Transverse colon (tissue), 4 donors: ENCODE results near the gene MAN1C1. TPM values are rescaled to one million over a fixed set of nuclear protein-coding genes. Genes with fewer than 3 reads are reported as not detected.

Experiments used
- DNase-seq: peaks from one replicate; pipeline ENCODE4 v3.0.0-alpha.2; 2019
- H3K27ac ChIP-seq, 4 donors: fragments of 200-600 bp; sonication (generic); 2 replicates each; pipeline ENCODE4 v1.5.1; 2016 to 2018; ENCODE audit warnings: inconsistent platforms in 4 of 4
- H3K27me3 ChIP-seq: fragments of 200-600 bp; sonication (generic); 2 replicates; pipeline ENCODE4 v1.5.1; 2017; ENCODE audit warnings: inconsistent platforms
- H3K36me3 ChIP-seq, 4 donors: fragments of 200-600 bp; sonication (generic); 2 replicates each; pipeline ENCODE4 v1.5.1; 2017 to 2019; ENCODE audit warnings: inconsistent platforms in 4 of 4
- H3K4me1 ChIP-seq, 4 donors: fragments of 200-600 bp; sonication (generic); 2 replicates each; pipeline ENCODE4 v1.5.1; 2017 to 2020; ENCODE audit warnings: inconsistent platforms in 4 of 4
- H3K4me3 ChIP-seq, 4 donors: fragments of 200-600 bp; sonication (generic); 1 replicate in 1 of 4; 2 replicates in 3 of 4; pipeline versions ENCODE4 v1.5.1 to v1.6.1; 2017 to 2019; ENCODE audit warnings: inconsistent platforms in 4 of 4
- H3K9me3 ChIP-seq, 2 donors: fragments of 200-600 bp; sonication (generic); 2 replicates each; pipeline ENCODE4 v1.5.1; 2017 to 2019; ENCODE audit warnings: inconsistent platforms in 2 of 2
- EP300 ChIP-seq: sonication (generic); formaldehyde crosslinking; IDR thresholded peaks from one replicate; pipeline ENCODE4 v1.6.1; 2017; ENCODE audit warnings: antibody characterized with exemption, low read depth
- POLR2A ChIP-seq: fragments of 450-650 bp; IDR thresholded peaks from one replicate; pipeline ENCODE4 v1.6.1; 2016; ENCODE audit warnings: antibody characterized with exemption, mild to moderate bottlenecking, moderate library complexity
- POLR2AphosphoS5 ChIP-seq, 3 donors: sonication (generic); formaldehyde crosslinking; IDR thresholded peaks; one replicate each; pipeline ENCODE4 v1.6.1; 2016; ENCODE audit warnings: antibody characterized with exemption in 3 of 3
- WGBS, 2 donors: methylation state at CpG; one replicate each; pipeline ENCODE4 v1.1.5; 2018; ENCODE audit warnings: low coverage in 1 of 2; 5-methylcytosine and 5-hydroxymethylcytosine counted together
- in situ Hi-C, 4 donors: fragments of 200-750 bp; cut with MboI; loops; one replicate each; pipeline versions ENCODE4 v1.15.0 to v1.15.1; 2017; ENCODE audit warnings: low sequenced_read_pairs in 3 of 4, low pct_ligation_motif_present in 1 of 4, low pct_unique_long_range_greater_than_20kb in 1 of 4
- intact Hi-C: fragments of 100-400 bp; cut with DNase I; formaldehyde crosslinking; loops from one replicate; pipeline ENCODE4 v1.15.1; 2023; ENCODE audit warnings: low total_unique reads
- total RNA-seq, 4 donors: library from RNA; depleted of rRNA; stranded (reverse); fragments of >200 nt; gene quantifications; one replicate each; pipeline ENCODE4 v1.1.0, GENCODE V29; 2016
- TF ChIP-seq, protein P1 (sequence below), 5 experiments: fragments of 200-600 bp in 3 of 5; fragments of 450-650 bp in 2 of 5; sonication (generic) in 3 of 5; IDR thresholded peaks; 1 replicate in 2 of 5; 2 replicates in 3 of 5; pipeline ENCODE4 v1.5.1; 2016 to 2017; ENCODE audit warnings: antibody characterized with exemption in 5 of 5, inconsistent platforms in 3 of 5, mild to moderate bottlenecking in 2 of 5, moderate library complexity in 1 of 5

MAN1C1 gene
- total RNA-seq, 4 donors from 2014 or later, result 2.4 to 6.8 (median 4.3) TPM

DNA sequence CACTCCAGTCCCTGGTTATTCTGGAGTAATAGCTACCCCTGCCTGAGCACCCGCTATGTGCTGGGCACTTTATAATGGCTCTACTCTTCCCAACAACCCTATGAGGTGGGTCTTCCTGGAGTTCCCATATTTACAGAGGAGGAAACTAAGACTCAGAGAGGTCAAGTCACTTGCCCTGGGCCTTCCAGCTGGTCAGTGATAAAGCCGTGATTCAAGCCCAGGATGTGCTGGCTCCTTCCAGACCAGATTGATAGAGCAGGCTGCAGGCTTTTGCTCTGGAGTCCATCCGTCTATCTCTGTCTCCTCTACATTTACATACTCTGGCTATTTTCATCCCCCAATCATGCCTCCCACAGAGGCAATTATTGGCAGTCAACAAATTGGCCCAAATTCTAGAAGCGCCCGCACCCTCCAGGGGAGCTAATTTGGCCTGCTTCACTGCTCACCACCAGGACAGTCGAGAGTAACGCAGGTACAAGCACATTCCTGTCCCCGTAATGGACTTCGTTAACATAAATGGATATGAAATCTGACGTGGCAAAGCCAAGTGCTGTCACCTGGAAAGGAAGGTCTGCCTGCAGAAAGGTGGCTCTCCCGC, 143.6 kb downstream of the MAN1C1 start:
- no peak for DNase-seq
- no peaks in the 10 kb centered on the region for H3K27me3 ChIP-seq
- WGBS, 2 donors, result 93% methylated on average over 11 of the region's 11 CpGs; no CpG with 5 or more reads in 1 of the 2 donors
- no peaks in the 10 kb centered on the region for H3K4me1 ChIP-seq
- no peak overlapping the region for H3K27ac ChIP-seq
- H3K9me3 ChIP-seq, result no peaks in the 10 kb centered on the region
- H3K36me3 ChIP-seq, result no peaks in the 10 kb centered on the region
- TF ChIP-seq, protein P1, sequence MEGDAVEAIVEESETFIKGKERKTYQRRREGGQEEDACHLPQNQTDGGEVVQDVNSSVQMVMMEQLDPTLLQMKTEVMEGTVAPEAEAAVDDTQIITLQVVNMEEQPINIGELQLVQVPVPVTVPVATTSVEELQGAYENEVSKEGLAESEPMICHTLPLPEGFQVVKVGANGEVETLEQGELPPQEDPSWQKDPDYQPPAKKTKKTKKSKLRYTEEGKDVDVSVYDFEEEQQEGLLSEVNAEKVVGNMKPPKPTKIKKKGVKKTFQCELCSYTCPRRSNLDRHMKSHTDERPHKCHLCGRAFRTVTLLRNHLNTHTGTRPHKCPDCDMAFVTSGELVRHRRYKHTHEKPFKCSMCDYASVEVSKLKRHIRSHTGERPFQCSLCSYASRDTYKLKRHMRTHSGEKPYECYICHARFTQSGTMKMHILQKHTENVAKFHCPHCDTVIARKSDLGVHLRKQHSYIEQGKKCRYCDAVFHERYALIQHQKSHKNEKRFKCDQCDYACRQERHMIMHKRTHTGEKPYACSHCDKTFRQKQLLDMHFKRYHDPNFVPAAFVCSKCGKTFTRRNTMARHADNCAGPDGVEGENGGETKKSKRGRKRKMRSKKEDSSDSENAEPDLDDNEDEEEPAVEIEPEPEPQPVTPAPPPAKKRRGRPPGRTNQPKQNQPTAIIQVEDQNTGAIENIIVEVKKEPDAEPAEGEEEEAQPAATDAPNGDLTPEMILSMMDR (IDR thresholded peaks at IDR 0.05), result no peak
- TF ChIP-seq POLR2AphosphoS5 (IDR thresholded peaks at IDR 0.05) (no peak), POLR2A (no peak), EP300 (no peak)
- intact Hi-C loops (no loop called here), in situ Hi-C loops (no loop called here)
- H3K4me3 ChIP-seq, result no peak overlapping the region

DNA sequence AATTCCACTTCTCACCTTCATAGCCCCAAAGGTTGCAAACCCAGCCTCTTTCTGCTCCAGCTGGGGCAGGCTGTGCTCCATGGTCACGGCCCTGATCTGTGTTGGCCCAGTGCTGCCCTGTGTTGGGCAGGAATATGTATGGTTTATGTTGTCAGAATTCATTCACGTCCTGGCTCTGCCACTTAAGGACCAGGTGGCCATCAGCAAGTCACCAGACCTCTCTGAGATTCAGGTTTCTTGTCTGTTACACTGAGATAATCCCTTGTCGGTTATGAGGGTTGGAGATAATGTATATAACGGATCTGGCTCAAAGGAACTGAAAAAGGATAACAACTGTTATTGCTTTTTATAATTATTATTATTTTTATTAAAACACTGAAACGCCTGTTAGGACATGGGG, 144.3 kb downstream of the MAN1C1 start:
- 50 to 74% methylated on average over 2 to 5 of the region's 5 CpGs for WGBS, 2 donors
- in situ Hi-C loops (no loop called here), intact Hi-C loops (no loop called here)
- H3K27me3 ChIP-seq, result no peaks in the 10 kb centered on the region
- H3K36me3 ChIP-seq, result no peaks in the 10 kb centered on the region
- TF ChIP-seq EP300 (no peak), POLR2A (no peak)
- H3K27ac ChIP-seq, result no peak overlapping the region
- H3K9me3 ChIP-seq, result no peaks in the 10 kb centered on the region
- no peaks in the 10 kb centered on the region for H3K4me1 ChIP-seq
- DNase-seq, result no peak
- H3K4me3 ChIP-seq, result no peak overlapping the region

DNA sequence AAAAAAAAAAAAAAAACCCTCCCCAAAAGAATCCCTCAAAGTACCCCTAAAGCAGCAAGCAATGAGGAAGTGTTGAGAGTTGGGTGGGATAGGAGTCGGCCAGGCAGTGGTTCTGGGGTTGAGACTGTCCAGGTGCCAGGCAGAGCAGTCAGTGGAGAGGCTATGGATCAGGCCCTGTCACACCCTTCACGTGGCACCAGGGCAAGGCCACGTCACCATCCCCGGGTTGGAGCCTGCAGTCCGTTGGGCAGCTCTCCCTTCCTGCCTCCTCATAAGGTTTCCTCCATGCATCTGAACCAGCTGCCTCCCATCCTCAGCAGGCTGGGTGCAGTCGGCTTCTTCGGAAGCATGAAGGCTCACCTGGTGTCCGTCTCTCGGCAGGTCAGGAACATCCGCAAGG, 146.9 kb downstream of the MAN1C1 start:
- no peaks in the 10 kb centered on the region for H3K36me3 ChIP-seq
- in situ Hi-C loops, result no loop called here
- TF ChIP-seq POLR2A (no peak), EP300 (no peak), POLR2AphosphoS5 (IDR thresholded peaks at IDR 0.05) (no peak)
- TF ChIP-seq, protein P1 (IDR thresholded peaks at IDR 0.05), result no peak

DNA sequence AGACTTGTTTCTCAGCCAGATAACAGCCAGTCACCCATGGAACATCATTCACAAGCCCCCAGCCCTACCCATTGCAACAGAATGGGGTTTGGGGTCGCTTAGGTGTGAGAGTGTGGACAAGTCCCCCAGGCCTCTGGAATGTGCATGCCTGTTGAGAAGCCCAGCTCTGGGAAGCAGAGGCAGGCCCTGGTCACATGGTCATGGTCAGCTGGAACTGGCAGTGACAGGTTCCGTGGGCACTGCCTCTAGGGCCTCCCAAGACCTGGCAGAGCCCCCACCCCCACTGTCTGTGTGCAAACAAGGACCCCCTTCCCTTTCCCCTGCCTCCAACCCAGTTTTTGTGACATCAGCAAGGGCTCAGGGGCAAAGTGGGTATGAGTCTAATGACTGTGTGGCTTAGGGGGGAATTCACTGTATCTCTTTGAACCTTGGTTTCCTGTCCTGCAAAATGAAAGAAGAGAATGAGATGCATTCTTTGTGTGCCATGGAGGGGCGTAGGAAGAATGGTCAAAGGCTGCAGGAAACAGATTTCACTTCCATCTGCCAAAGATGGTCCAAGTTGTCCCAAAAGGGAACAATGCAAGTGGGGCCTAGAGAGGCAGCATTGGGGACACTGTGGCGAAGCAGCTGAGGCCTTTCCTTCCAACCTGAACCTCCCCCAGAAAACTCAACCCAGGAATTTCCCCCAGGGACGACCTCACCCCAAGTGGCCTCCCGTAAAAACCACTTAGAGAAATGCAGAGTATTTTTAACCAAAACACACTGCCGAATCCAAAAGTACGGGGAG, 148.7 kb downstream of the MAN1C1 start:
- WGBS, 2 donors, result 71 to 79% methylated on average over 3 to 8 of the region's 8 CpGs
- Histone ChIP-seq H3K27me3 (no peaks in the 10 kb centered on the region), H3K4me1 (peaks cover 0 to 2% (median 0%) of the 10 kb centered on the region in 4 donors), H3K36me3 (no peaks in the 10 kb centered on the region), H3K27ac (no peak overlapping the region), H3K4me3 (no peak overlapping the region), H3K9me3 (no peaks in the 10 kb centered on the region)
- intact Hi-C loops (no loop called here), in situ Hi-C loops (no loop called here)
- TF ChIP-seq, protein P1 (IDR thresholded peaks at IDR 0.05), result no peak
- no peak for TF ChIP-seq EP300
- no peak for TF ChIP-seq POLR2AphosphoS5 (IDR thresholded peaks at IDR 0.05)
- no peak for TF ChIP-seq POLR2A
- no peak for DNase-seq

More for the DNA sequence above, 146.9 kb downstream of the MAN1C1 start:
- no peak for DNase-seq
- H3K27me3 ChIP-seq, result no peaks in the 10 kb centered on the region
- WGBS, 2 donors, result 40 to 76% methylated on average over 1 to 10 of the region's 10 CpGs
- no peak overlapping the region for H3K27ac ChIP-seq
- no peaks in the 10 kb centered on the region for H3K4me1 ChIP-seq
- H3K9me3 ChIP-seq, result no peaks in the 10 kb centered on the region
- no peak overlapping the region for H3K4me3 ChIP-seq
- intact Hi-C loops, result no loop called here
